Endothelial cell of umbilical vein (primary cell): ENCODE results near the gene LRP5. TPM values are rescaled to one million over a fixed set of nuclear protein-coding genes. Genes with fewer than 3 reads are reported as not detected.

Experiments used
- BruUV-seq: library from RNA; stranded (reverse); fragments of 400-500 nt; replicated peaks from 2 replicates; lab custom pipeline; 2021; lab: Mats Ljungman, UMichigan
- CTCF ChIA-PET: fragments of 300-600, 350-600 bp; sonication (Branson Sonifier 250); formaldehyde crosslinking; loops from one replicate; lab custom pipeline; 2021; ENCODE audit warnings: antibody characterized with exemption, inconsistent platforms; lab: Charles Lee
- POLR2A ChIA-PET: fragments of 300-600, 350-600 bp; sonication (Branson Sonifier 250); formaldehyde crosslinking; loops from one replicate; lab custom pipeline; 2021; ENCODE audit warnings: antibody characterized with exemption, inconsistent platforms; lab: Charles Lee
- DNase-seq: peaks from one replicate; pipeline ENCODE4 v3.0.0-alpha.2; 2011; ENCODE audit warnings: low read depth, low spot score
- FAIRE-seq: peaks from 2 replicates; lab custom pipeline; 2011; peaks lifted over from hg19 to GRCh38; lab: Jason Lieb, UNC
- H2AFZ ChIP-seq: 2 replicates; pipeline ENCODE4 v1.6.0; 2012; ENCODE audit warnings: low read depth, low read length, control low read depth, inconsistent platforms
- H3K27ac ChIP-seq: 2 replicates; pipeline ENCODE4 v1.5.1; 2011; ENCODE audit warnings: low read depth, mild to moderate bottlenecking, control low read depth, low read length, moderate library complexity; ENCODE audit not compliant: insufficient read depth
- H3K27me3 ChIP-seq, 2 experiments: 2 replicates each; pipeline versions ENCODE4 v1.6.0 to v1.6.1; 2011; ENCODE audit warnings: low read length in 2 of 2, mixed read lengths in 1 of 2; ENCODE audit not compliant: control insufficient read depth in 2 of 2, insufficient read depth in 2 of 2
- H3K36me3 ChIP-seq, 2 experiments: 2 replicates in 1 of 2; 3 replicates in 1 of 2; pipeline ENCODE4 v1.5.1; 2011; ENCODE audit warnings: low read length in 2 of 2, mild to moderate bottlenecking in 1 of 2, moderate library complexity in 1 of 2; ENCODE audit not compliant: control insufficient read depth in 2 of 2, insufficient read depth in 2 of 2; ENCODE audit errors: extremely low read depth in 1 of 2
- H3K4me1 ChIP-seq: 3 replicates; pipeline ENCODE4 v1.5.1; 2011; ENCODE audit warnings: mild to moderate bottlenecking, low read length; ENCODE audit not compliant: control insufficient read depth, insufficient read depth; ENCODE audit errors: extremely low read depth
- H3K4me2 ChIP-seq: 2 replicates; pipeline ENCODE4 v1.6.1; 2011; ENCODE audit warnings: low read length, control low read depth, mixed read lengths; ENCODE audit not compliant: insufficient read depth
- H3K4me3 ChIP-seq, 3 experiments: fragments of 200-600 bp in 1 of 3; sonication (generic), shearing (Covaris generic) in 1 of 3; replicated peaks in 1 of 3; 2 replicates each; pipeline ENCODE4 v1.5.1; 2011 to 2016; ENCODE audit warnings: control low read depth in 3 of 3, low read length in 3 of 3, mild to moderate bottlenecking in 2 of 3, inconsistent platforms in 1 of 3, low read depth in 1 of 3, moderate library complexity in 1 of 3; ENCODE audit not compliant: insufficient read depth in 1 of 3
- H3K79me2 ChIP-seq: 2 replicates; pipeline ENCODE4 v1.6.0; 2012; ENCODE audit warnings: low read length, inconsistent platforms; ENCODE audit not compliant: control insufficient read depth, insufficient read depth
- H3K9ac ChIP-seq: replicated peaks from 2 replicates; pipeline ENCODE3; 2011; ENCODE audit warnings: low read length, control low read depth; ENCODE audit not compliant: insufficient read depth; ENCODE audit errors: extremely low read depth
- H3K9me1 ChIP-seq: replicated peaks from 3 replicates; pipeline ENCODE4 v1.6.0; 2011; ENCODE audit warnings: mild to moderate bottlenecking, low read length; ENCODE audit not compliant: control insufficient read depth, insufficient read depth; ENCODE audit errors: extremely low read depth
- H3K9me3 ChIP-seq: replicated peaks from 2 replicates; pipeline ENCODE4 v1.5.1; 2012; ENCODE audit warnings: low read length, inconsistent platforms; ENCODE audit not compliant: control insufficient read depth, insufficient read depth
- H4K20me1 ChIP-seq: replicated peaks from 2 replicates; pipeline ENCODE3; 2011; ENCODE audit warnings: mild to moderate bottlenecking, low read length; ENCODE audit not compliant: control insufficient read depth, insufficient read depth; ENCODE audit errors: extremely low read depth
- CTCF ChIP-seq, 2 donors: IDR thresholded peaks; 1 replicate in 1 of 2; 2 replicates in 1 of 2; pipeline ENCODE4 v1.5.1; 2011; ENCODE audit warnings: low read length in 2 of 2, mild to moderate bottlenecking in 2 of 2, moderate library complexity in 2 of 2, control low read depth in 1 of 2, inconsistent platforms in 1 of 2, low read depth in 1 of 2; ENCODE audit not compliant: insufficient read depth in 1 of 2; ENCODE audit errors: extremely low read depth in 1 of 2
- EZH2 ChIP-seq: IDR thresholded peaks from 2 replicates; pipeline ENCODE4 v1.6.1; 2012; ENCODE audit warnings: borderline replicate concordance, low read depth, mild to moderate bottlenecking, moderate library complexity, low read length, inconsistent platforms; ENCODE audit not compliant: severe bottlenecking
- FOS ChIP-seq: IDR thresholded peaks from 2 replicates; pipeline ENCODE4 v1.6.1; 2011; ENCODE audit warnings: mild to moderate bottlenecking, low read length, moderate library complexity, borderline replicate concordance; ENCODE audit not compliant: insufficient read depth
- GATA2 ChIP-seq: IDR thresholded peaks from 2 replicates; pipeline ENCODE4 v1.7.0; 2011; ENCODE audit warnings: low read depth, mild to moderate bottlenecking, moderate library complexity, mixed read lengths, low read length; ENCODE audit not compliant: insufficient read length, insufficient read depth
- JUN ChIP-seq: IDR thresholded peaks from 2 replicates; pipeline ENCODE4 v1.6.1; 2011; ENCODE audit warnings: borderline replicate concordance, low read depth; ENCODE audit not compliant: insufficient read length, insufficient read depth
- MAX ChIP-seq: IDR thresholded peaks from 2 replicates; pipeline ENCODE4 v1.6.1; 2011; ENCODE audit not compliant: insufficient read depth, insufficient read length
- MYC ChIP-seq: IDR thresholded peaks from one replicate; pipeline ENCODE4 v1.6.1; 2011; ENCODE audit warnings: mild to moderate bottlenecking, low read depth, low read length
- POLR2A ChIP-seq: IDR thresholded peaks from 2 replicates; pipeline ENCODE4 v1.6.1; 2012; ENCODE audit warnings: low read depth, mild to moderate bottlenecking, control low read depth, low read length
- POLR2AphosphoS5 ChIP-seq: IDR thresholded peaks from 2 replicates; pipeline ENCODE4 v1.6.1; 2012; ENCODE audit warnings: low read depth, mild to moderate bottlenecking, control low read depth, low read length, moderate library complexity; ENCODE audit not compliant: insufficient read depth
- dilution Hi-C: fragments of 300-500 bp; cut with MboI; formaldehyde crosslinking; loops from one replicate; pipeline ENCODE4 v1.15.0; 2019; ENCODE audit warnings: low sequenced_read_pairs; ENCODE audit not compliant: extremely low pct_ligation_motif_present
- intact Hi-C: fragments of 100-400 bp; cut with micrococcal nuclease; formaldehyde crosslinking; loops from one replicate; pipeline ENCODE4 v1.10.0; 2022
- polyA plus RNA-seq, 4 experiments: library from polyadenylated mRNA; depleted of rRNA in 3 of 4; stranded (reverse) in 3 of 4; unstranded in 1 of 4; fragments of >200 nt; gene quantifications; 2 replicates each; pipeline versions ENCODE4 v1.2.1 to v1.2.3, GENCODE V29; 2011 to 2012; ENCODE audit warnings: missing spikeins in 1 of 4
- total RNA-seq: library from RNA; stranded (reverse); gene quantifications from 2 replicates; pipeline ENCODE4 v1.2.3, GENCODE V29; 2021

LRP5 gene
- total and polyA plus RNA-seq, 2 donors (not counting 3 experiments of a cell fraction or from before 2014, with no cell fraction given), result 35.1 to 51.8 TPM

- Histone ChIP-seq H2AFZ (no peak overlapping the region), H4K20me1 (peaks cover 28% of the 10 kb centered on the region), H3K9ac (no peak overlapping the region), H3K9me3 (no peaks in the 10 kb centered on the region), H3K27me3 (no peaks in the 10 kb centered on the region), H3K9me1 (no peaks in the 10 kb centered on the region), H3K36me3 (no peaks in the 10 kb centered on the region), H3K4me2 (no peak overlapping the region), H3K79me2 (peaks cover 89% of the 10 kb centered on the region), H3K4me3 (no peak overlapping the region), H3K27ac (no peak overlapping the region), H3K4me1 (peaks cover 8% of the 10 kb centered on the region)
- DNase-seq (no peak), FAIRE-seq (peak; percentile 63)
- ChIA-PET CTCF (no interaction called here), POLR2A (no interaction called here)
- dilution Hi-C loops (no loop called here), intact Hi-C loops (no loop called here)
- TF ChIP-seq MYC (no peak), MAX (no peak), JUN (no peak), CTCF (IDR thresholded peaks at IDR 0.05; ENCODE audit: extremely low read depth in 1 of 2, insufficient read depth in 1 of 2, low read depth in 1 of 2, low read length in 2 of 2) (no peak), FOS (no peak), GATA2 (no peak), EZH2 (no peak), POLR2A (no peak), POLR2AphosphoS5 (no peak)
- BruUV-seq, result no TSS peak
Observed at GRCh38 chr11:68471360-68472340, 159.3 kb downstream of the LRP5 start.
